DOHH2 (cell line): Measurements from ENCODE around the gene SMAD2.

Experiments
- EZH2phosphoT487 ChIP-seq: fragments of 200-600 bp; sonication (generic); IDR thresholded peaks from 2 replicates; pipeline ENCODE4 v1.6.1; 2017; ENCODE audit warnings: borderline replicate concordance, mild to moderate bottlenecking, antibody characterized with exemption, low read length, moderate library complexity, mixed read lengths
- TF ChIP-seq, protein P1 (sequence below): fragments of 200-600 bp; sonication (generic); IDR thresholded peaks from one replicate; pipeline ENCODE4 v1.5.1; 2014; ENCODE audit warnings: antibody characterized with exemption, mild to moderate bottlenecking, low read depth, low read length; ENCODE audit not compliant: poor library complexity, severe bottlenecking

DNA sequence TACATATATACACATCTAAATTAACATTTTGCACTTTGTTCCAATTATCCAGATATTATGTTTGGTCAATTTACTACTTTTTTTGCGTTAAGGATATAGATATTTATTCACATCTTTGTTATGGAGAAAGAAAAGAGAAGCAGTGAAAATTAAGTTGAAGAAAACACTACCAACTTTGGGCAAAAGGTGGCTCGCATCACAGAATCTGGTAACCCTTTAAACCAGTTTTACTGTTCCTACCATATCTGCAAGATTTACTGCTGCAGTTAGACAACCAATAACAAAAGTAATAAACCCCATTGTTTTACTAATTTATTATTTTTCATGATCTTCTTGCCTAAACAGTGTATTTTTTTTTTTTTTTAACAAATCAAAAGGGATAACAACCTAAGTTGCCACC is 53.6 kb downstream of the SMAD2 start:
- TF ChIP-seq, protein P1, sequence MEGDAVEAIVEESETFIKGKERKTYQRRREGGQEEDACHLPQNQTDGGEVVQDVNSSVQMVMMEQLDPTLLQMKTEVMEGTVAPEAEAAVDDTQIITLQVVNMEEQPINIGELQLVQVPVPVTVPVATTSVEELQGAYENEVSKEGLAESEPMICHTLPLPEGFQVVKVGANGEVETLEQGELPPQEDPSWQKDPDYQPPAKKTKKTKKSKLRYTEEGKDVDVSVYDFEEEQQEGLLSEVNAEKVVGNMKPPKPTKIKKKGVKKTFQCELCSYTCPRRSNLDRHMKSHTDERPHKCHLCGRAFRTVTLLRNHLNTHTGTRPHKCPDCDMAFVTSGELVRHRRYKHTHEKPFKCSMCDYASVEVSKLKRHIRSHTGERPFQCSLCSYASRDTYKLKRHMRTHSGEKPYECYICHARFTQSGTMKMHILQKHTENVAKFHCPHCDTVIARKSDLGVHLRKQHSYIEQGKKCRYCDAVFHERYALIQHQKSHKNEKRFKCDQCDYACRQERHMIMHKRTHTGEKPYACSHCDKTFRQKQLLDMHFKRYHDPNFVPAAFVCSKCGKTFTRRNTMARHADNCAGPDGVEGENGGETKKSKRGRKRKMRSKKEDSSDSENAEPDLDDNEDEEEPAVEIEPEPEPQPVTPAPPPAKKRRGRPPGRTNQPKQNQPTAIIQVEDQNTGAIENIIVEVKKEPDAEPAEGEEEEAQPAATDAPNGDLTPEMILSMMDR: no peak
- TF ChIP-seq EZH2phosphoT487: no peak
